ENCODE results near the gene UBR1. TPM values are rescaled to one million over a fixed set of nuclear protein-coding genes. Genes with fewer than 3 reads are reported as not detected.
A peak's percentile ranks its signal among the peaks of the same experiment; 100 is the strongest.

Gene UBR1
- total RNA-seq, 4 donors from 2014 or later = 23.8 to 56.9 (median 34.0) TPM

GRCh38 chr15:42932833-42933515 lies 172.9 kb downstream of the UBR1 start:
- TF ChIP-seq CTCF (IDR thresholded peaks at IDR 0.05) (no peak), POLR2A (IDR thresholded peaks at IDR 0.05) (no peak)
- Histone ChIP-seq H3K27me3 (no peaks in the 10 kb centered on the region), H3K4me3 (no peak overlapping the region), H3K4me1 (no peaks in the 10 kb centered on the region), H3K9me3 (no peaks in the 10 kb centered on the region), H3K36me3 (no peaks in the 10 kb centered on the region), H3K27ac (no peak overlapping the region)
- no peak for DNase-seq

GRCh38 chr15:42931702-42932486 lies 173.9 kb downstream of the UBR1 start:
- H3K9me3 ChIP-seq = no peaks in the 10 kb centered on the region
- no peak overlapping the region for H3K4me3 ChIP-seq
- TF ChIP-seq CTCF (IDR thresholded peaks at IDR 0.05) = no peak
- no peak for TF ChIP-seq POLR2A (IDR thresholded peaks at IDR 0.05)
- no peak overlapping the region for H3K27ac ChIP-seq
- no peaks in the 10 kb centered on the region for H3K36me3 ChIP-seq
- no peaks in the 10 kb centered on the region for H3K27me3 ChIP-seq
- H3K4me1 ChIP-seq = no peaks in the 10 kb centered on the region
- DNase-seq = no peak

GRCh38 chr15:42929306-42929848 lies 176.5 kb downstream of the UBR1 start:
- Histone ChIP-seq H3K27ac (no peak overlapping the region), H3K27me3 (no peaks in the 10 kb centered on the region), H3K36me3 (no peaks in the 10 kb centered on the region), H3K4me3 (no peak overlapping the region), H3K9me3 (no peaks in the 10 kb centered on the region), H3K4me1 (no peaks in the 10 kb centered on the region)
- no peak for TF ChIP-seq CTCF (IDR thresholded peaks at IDR 0.05)
- no peak for TF ChIP-seq POLR2A (IDR thresholded peaks at IDR 0.05)
- no peak for DNase-seq

- Histone ChIP-seq H3K4me1 (peaks cover 0 to 10% (median 0%) of the 10 kb centered on the region in 4 donors), H3K27me3 (no peaks in the 10 kb centered on the region), H3K36me3 (no peaks in the 10 kb centered on the region), H3K4me3 (peak overlapping the region; percentile 69 to 98 (median 96)), H3K27ac (peak overlapping the region; percentile 58 to 93 (median 87)), H3K9me3 (no peaks in the 10 kb centered on the region)
- TF ChIP-seq POLR2A (IDR thresholded peaks at IDR 0.05) (no peak), CTCF (IDR thresholded peaks at IDR 0.05) (no peak)
- DNase-seq = peak; percentile 41 to 67 (median 61)
These were observed 184.5 kb downstream of the UBR1 start for GRCh38 chr15:42921342-42921731.

GRCh38 chr15:42920519-42921341 lies 185.1 kb downstream of the UBR1 start, which contains the start of gene TTBK2:
TSS of gene TTBK2 (minus strand) at chr15:42920778. CDS start at chr15:42878617, 42,161 bp downstream.
- peak within 1 kb of the TSS; percentile 69 to 98 (median 96) for H3K4me3 ChIP-seq
- peaks cover 0 to 10% (median 0%) of the 10 kb centered on the region in 4 donors for H3K4me1 ChIP-seq
- DNase-seq = peak; percentile 95 to 99 (median 98)
- H3K36me3 ChIP-seq = no peaks in the 10 kb centered on the region
- H3K9me3 ChIP-seq = no peaks in the 10 kb centered on the region
- H3K27me3 ChIP-seq = no peaks in the 10 kb centered on the region
- TF ChIP-seq CTCF (IDR thresholded peaks at IDR 0.05) = peak in 5 of 6 experiments; percentile 24 to 46 (median 35)
- TF ChIP-seq POLR2A (IDR thresholded peaks at IDR 0.05) = peak; percentile 43 to 65
- H3K27ac ChIP-seq = peak within 1 kb of the TSS; percentile 73 to 93 (median 87)

Data from Peyer's patch (tissue), 4 donors.